Thyroid gland (tissue), 4 donors: ENCODE data around the gene PPM1E.

ENCODE experiments used
- POLR2A ChIP-seq, 2 donors: fragments of 450-650 bp; IDR thresholded peaks; one replicate each; pipeline ENCODE4 v1.6.1; 2017; ENCODE audit warnings: antibody characterized with exemption in 2 of 2, mild to moderate bottlenecking in 2 of 2, moderate library complexity in 1 of 2
- TF ChIP-seq, protein P1 (sequence below), 6 experiments: fragments of 200-600 bp in 3 of 6; fragments of 450-650 bp in 3 of 6; sonication (generic) in 3 of 6; IDR thresholded peaks; one replicate each; pipeline ENCODE4 v1.5.1; 2016 to 2019; ENCODE audit warnings: antibody characterized with exemption in 6 of 6, mild to moderate bottlenecking in 2 of 6, inconsistent platforms in 1 of 6, moderate library complexity in 1 of 6

DNA sequence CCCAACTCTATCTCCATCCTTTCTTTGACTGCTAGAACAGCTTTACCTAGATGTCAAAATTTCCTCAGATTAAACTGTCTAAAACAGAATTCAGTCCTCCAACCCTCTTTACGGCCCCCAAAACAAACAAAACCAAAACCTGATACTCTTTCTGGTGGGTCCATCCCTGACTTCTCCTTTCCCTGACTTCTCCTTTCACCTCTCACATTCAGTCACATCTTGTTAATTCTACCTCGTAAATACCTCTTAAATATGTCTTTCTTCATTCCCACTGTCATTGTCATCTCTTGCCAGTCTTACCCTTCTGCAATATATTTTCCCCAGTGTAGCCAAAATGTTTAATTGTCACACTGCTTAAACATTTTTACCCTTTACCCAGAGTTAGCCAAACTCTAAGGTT lies 4.6 kb downstream of the PPM1E start:
- TF ChIP-seq POLR2A (IDR thresholded peaks at IDR 0.05): no peak
- TF ChIP-seq, protein P1, sequence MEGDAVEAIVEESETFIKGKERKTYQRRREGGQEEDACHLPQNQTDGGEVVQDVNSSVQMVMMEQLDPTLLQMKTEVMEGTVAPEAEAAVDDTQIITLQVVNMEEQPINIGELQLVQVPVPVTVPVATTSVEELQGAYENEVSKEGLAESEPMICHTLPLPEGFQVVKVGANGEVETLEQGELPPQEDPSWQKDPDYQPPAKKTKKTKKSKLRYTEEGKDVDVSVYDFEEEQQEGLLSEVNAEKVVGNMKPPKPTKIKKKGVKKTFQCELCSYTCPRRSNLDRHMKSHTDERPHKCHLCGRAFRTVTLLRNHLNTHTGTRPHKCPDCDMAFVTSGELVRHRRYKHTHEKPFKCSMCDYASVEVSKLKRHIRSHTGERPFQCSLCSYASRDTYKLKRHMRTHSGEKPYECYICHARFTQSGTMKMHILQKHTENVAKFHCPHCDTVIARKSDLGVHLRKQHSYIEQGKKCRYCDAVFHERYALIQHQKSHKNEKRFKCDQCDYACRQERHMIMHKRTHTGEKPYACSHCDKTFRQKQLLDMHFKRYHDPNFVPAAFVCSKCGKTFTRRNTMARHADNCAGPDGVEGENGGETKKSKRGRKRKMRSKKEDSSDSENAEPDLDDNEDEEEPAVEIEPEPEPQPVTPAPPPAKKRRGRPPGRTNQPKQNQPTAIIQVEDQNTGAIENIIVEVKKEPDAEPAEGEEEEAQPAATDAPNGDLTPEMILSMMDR (IDR thresholded peaks at IDR 0.05): no peak
